Gastroesophageal sphincter (tissue), 4 donors: ENCODE measurements around the gene ERFL. TPM values are rescaled to one million over a fixed set of nuclear protein-coding genes. Genes with fewer than 3 reads are reported as not detected.

ENCODE experiments used
- ATAC-seq: fragments of 150-250 bp; one replicate; pipeline ENCODE4 v1.9.1; 2016; ENCODE audit warnings: mild to moderate bottlenecking, moderate library complexity
- H3K27ac ChIP-seq, 4 donors: fragments of 200-600 bp; sonication (generic) in 3 of 4; 1 replicate in 3 of 4; 2 replicates in 1 of 4; pipeline ENCODE4 v1.5.1; 2016 to 2019
- H3K27me3 ChIP-seq: fragments of 200-600 bp; sonication (generic); one replicate; pipeline ENCODE4 v1.5.1; 2019
- H3K36me3 ChIP-seq, 2 donors: fragments of 200-600 bp; sonication (generic); one replicate each; pipeline ENCODE4 v1.5.1; 2019; ENCODE audit warnings: control low read depth in 1 of 2
- H3K4me1 ChIP-seq, 3 donors: fragments of 200-600 bp; sonication (generic); 1 replicate in 2 of 3; 2 replicates in 1 of 3; pipeline ENCODE4 v1.5.1; 2016 to 2019; ENCODE audit warnings: control low read depth in 2 of 3
- H3K4me3 ChIP-seq, 2 donors: fragments of 200-600 bp; sonication (generic); one replicate each; pipeline ENCODE4 v1.5.1; 2019; ENCODE audit warnings: mild to moderate bottlenecking in 1 of 2, moderate library complexity in 1 of 2
- H3K9me3 ChIP-seq, 3 donors: fragments of 200-600 bp; sonication (generic); one replicate each; pipeline ENCODE4 v1.5.1; 2017 to 2019; ENCODE audit warnings: control low read depth in 2 of 3
- CTCF ChIP-seq, 4 experiments: fragments of 200-600 bp in 2 of 4; fragments of 450-650 bp in 2 of 4; sonication (generic) in 1 of 4; IDR thresholded peaks; one replicate each; pipeline ENCODE4 v1.5.1; 2017 to 2019; ENCODE audit warnings: antibody characterized with exemption in 4 of 4, mild to moderate bottlenecking in 2 of 4, moderate library complexity in 2 of 4
- EP300 ChIP-seq: sonication (generic); formaldehyde crosslinking; IDR thresholded peaks from one replicate; pipeline ENCODE4 v1.6.1; 2017; ENCODE audit warnings: antibody characterized with exemption, mild to moderate bottlenecking
- POLR2A ChIP-seq, 2 donors: fragments of 450-650 bp; IDR thresholded peaks; one replicate each; pipeline ENCODE4 v1.6.1; 2017; ENCODE audit warnings: antibody characterized with exemption in 2 of 2, mild to moderate bottlenecking in 2 of 2, moderate library complexity in 1 of 2
- POLR2AphosphoS5 ChIP-seq: sonication (generic); formaldehyde crosslinking; IDR thresholded peaks from one replicate; pipeline ENCODE4 v1.6.1; 2017; ENCODE audit warnings: antibody characterized with exemption
- WGBS, 2 donors: methylation state at CpG; one replicate each; pipeline ENCODE4 v1.1.5; 2018; ENCODE audit warnings: low coverage in 1 of 2; 5-methylcytosine and 5-hydroxymethylcytosine counted together
- total RNA-seq, 4 donors: library from RNA; depleted of rRNA; stranded (reverse); fragments of >200 nt; gene quantifications; one replicate each; pipeline ENCODE4 v1.1.0, GENCODE V29; 2016

Gene ERFL
- total RNA-seq, 4 donors from 2014 or later: not detected

- H3K27me3 ChIP-seq: peaks cover 94% of the 10 kb centered on the region
- no peak for ATAC-seq
- WGBS, 2 donors: 29 to 44% methylated on average over 4 to 15 of the region's 22 CpGs
- H3K4me1 ChIP-seq: peaks cover 0 to 35% (median 9%) of the 10 kb centered on the region in 3 donors
- H3K9me3 ChIP-seq: no peaks in the 10 kb centered on the region
- H3K36me3 ChIP-seq: no peaks in the 10 kb centered on the region
- H3K4me3 ChIP-seq: no peak overlapping the region
- TF ChIP-seq POLR2A (IDR thresholded peaks at IDR 0.05) (no peak), EP300 (no peak), CTCF (IDR thresholded peaks at IDR 0.05) (no peak), POLR2AphosphoS5 (no peak)
- no peak overlapping the region for H3K27ac ChIP-seq
Measured at GRCh38 chr19:41937525-41938468, 9.5 kb upstream of the ERFL start.

GRCh38 chr19:41936961-41937360 is 8.7 kb upstream of the ERFL start:
- Histone ChIP-seq H3K9me3 (no peaks in the 10 kb centered on the region), H3K27me3 (peaks cover 94% of the 10 kb centered on the region), H3K27ac (no peak overlapping the region), H3K4me3 (no peak overlapping the region), H3K4me1 (peaks cover 0 to 40% (median 9%) of the 10 kb centered on the region in 3 donors), H3K36me3 (no peaks in the 10 kb centered on the region)
- 47 to 64% methylated on average over 5 to 10 of the region's 15 CpGs for WGBS, 2 donors
- no peak for ATAC-seq
- TF ChIP-seq EP300 (no peak), POLR2A (IDR thresholded peaks at IDR 0.05) (no peak)

- H3K27me3 ChIP-seq: peaks cover 94% of the 10 kb centered on the region
- H3K27ac ChIP-seq: no peak overlapping the region
- H3K36me3 ChIP-seq: no peaks in the 10 kb centered on the region
- no peaks in the 10 kb centered on the region for H3K9me3 ChIP-seq
- WGBS, 2 donors: 71% methylated on average over 6 of the region's 8 CpGs; no CpG with 5 or more reads in 1 of the 2 donors
- no peak overlapping the region for H3K4me3 ChIP-seq
- H3K4me1 ChIP-seq: peaks cover 0 to 40% (median 9%) of the 10 kb centered on the region in 3 donors
- no peak for ATAC-seq
- TF ChIP-seq CTCF (IDR thresholded peaks at IDR 0.05) (no peak), EP300 (no peak), POLR2AphosphoS5 (no peak), POLR2A (IDR thresholded peaks at IDR 0.05) (no peak)
Measured at GRCh38 chr19:41936416-41936850, 8.2 kb upstream of the ERFL start.

- no peak for ATAC-seq
- no peak overlapping the region for H3K4me3 ChIP-seq
- no peaks in the 10 kb centered on the region for H3K9me3 ChIP-seq
- H3K36me3 ChIP-seq: no peaks in the 10 kb centered on the region
- no peak for TF ChIP-seq POLR2AphosphoS5
- H3K27ac ChIP-seq: no peak overlapping the region
- peaks cover 0 to 35% (median 6%) of the 10 kb centered on the region in 3 donors for H3K4me1 ChIP-seq
- 13 to 14% methylated on average over 2 to 3 of the region's 26 CpGs for WGBS, 2 donors
- peaks cover 94% of the 10 kb centered on the region for H3K27me3 ChIP-seq
Measured at GRCh38 chr19:41935760-41936415, 7.6 kb upstream of the ERFL start.

GRCh38 chr19:41934849-41935374 is 6.7 kb upstream of the ERFL start:
- Histone ChIP-seq H3K27me3 (peaks cover 94% of the 10 kb centered on the region), H3K4me1 (peaks cover 0 to 25% (median 0%) of the 10 kb centered on the region in 3 donors), H3K27ac (no peak overlapping the region), H3K4me3 (no peak overlapping the region), H3K9me3 (no peaks in the 10 kb centered on the region), H3K36me3 (no peaks in the 10 kb centered on the region)
- ATAC-seq: peak; percentile 70
- WGBS, 2 donors: 14 to 31% methylated on average over 5 to 7 of the region's 7 CpGs
- TF ChIP-seq CTCF (IDR thresholded peaks at IDR 0.05) (peak in 3 of 4 experiments; percentile 66 to 72 (median 71)), POLR2A (IDR thresholded peaks at IDR 0.05) (no peak)
